Naive thymus-derived CD4-positive, alpha-beta T cell (primary cell): ENCODE data around the gene AEN. TPM values are rescaled to one million over a fixed set of nuclear protein-coding genes. Genes with fewer than 3 reads are reported as not detected.

Source experiments
- ATAC-seq: fragments of 150-1000 bp; cut with Tn5 transposase; 2 replicates; pipeline ENCODE4 v1.10.0; 2021; ENCODE audit warnings: mild to moderate bottlenecking, moderate library complexity
- CTCF ChIA-PET: fragments of 350-600 bp; sonication (Branson Sonifier 250); formaldehyde crosslinking; loops from one replicate; lab custom pipeline; 2021; ENCODE audit warnings: antibody characterized with exemption; lab: Charles Lee
- POLR2A ChIA-PET: fragments of 350-600 bp; sonication (Branson Sonifier 250); formaldehyde crosslinking; loops from one replicate; lab custom pipeline; 2021; ENCODE audit warnings: antibody characterized with exemption, inconsistent platforms; lab: Charles Lee
- DNase-seq, 9 donors: peaks; one replicate each; pipeline versions ENCODE4 v3.0.0 to v3.0.0-alpha.2; 2020 to 2022; ENCODE audit warnings: mixed read lengths in 1 of 9
- H3K27ac ChIP-seq: one replicate; pipeline ENCODE4 v1.7.0; 2013; ENCODE audit warnings: mild to moderate bottlenecking, low read depth, low read length, moderate library complexity
- H3K27me3 ChIP-seq, 2 donors: one replicate each; pipeline ENCODE4 v1.7.0; 2013; ENCODE audit warnings: low read length in 2 of 2, mild to moderate bottlenecking in 2 of 2, moderate library complexity in 2 of 2; ENCODE audit not compliant: control insufficient read depth in 2 of 2, insufficient read depth in 2 of 2
- H3K36me3 ChIP-seq, 3 experiments: 1 replicate in 2 of 3; 2 replicates in 1 of 3; pipeline ENCODE4 v1.7.0; 2013; ENCODE audit warnings: low read length in 3 of 3, mild to moderate bottlenecking in 3 of 3, moderate library complexity in 1 of 3; ENCODE audit not compliant: insufficient read depth in 3 of 3, control insufficient read depth in 2 of 3
- H3K4me1 ChIP-seq, 2 donors: one replicate each; pipeline ENCODE4 v1.7.0; 2013; ENCODE audit warnings: low read length in 2 of 2, mild to moderate bottlenecking in 2 of 2, moderate library complexity in 1 of 2; ENCODE audit not compliant: control insufficient read depth in 2 of 2, insufficient read depth in 2 of 2
- H3K4me3 ChIP-seq: 2 replicates; pipeline ENCODE4 v1.7.0; 2013; ENCODE audit warnings: mild to moderate bottlenecking, low read length
- H3K9me3 ChIP-seq, 3 experiments: 1 replicate in 2 of 3; 2 replicates in 1 of 3; pipeline ENCODE4 v1.7.0; 2013; ENCODE audit warnings: low read length in 3 of 3; ENCODE audit not compliant: control insufficient read depth in 2 of 3
- H3K27ac Mint-ChIP-seq, 9 donors: one replicate each; pipeline ENCODE4 v1.8.0; 2020 to 2022; ENCODE audit warnings: mixed read lengths in 9 of 9, mild to moderate bottlenecking in 8 of 9, moderate library complexity in 5 of 9, inconsistent platforms in 2 of 9
- H3K27me3 Mint-ChIP-seq, 5 donors: one replicate each; pipeline ENCODE4 v1.8.0; 2021 to 2022; ENCODE audit warnings: mixed read lengths in 5 of 5, mild to moderate bottlenecking in 1 of 5
- H3K36me3 Mint-ChIP-seq, 5 donors: one replicate each; pipeline ENCODE4 v1.8.0; 2020 to 2022; ENCODE audit warnings: mixed read lengths in 5 of 5, mild to moderate bottlenecking in 3 of 5, inconsistent platforms in 1 of 5
- H3K4me1 Mint-ChIP-seq, 7 donors: one replicate each; pipeline ENCODE4 v1.8.0; 2020 to 2022; ENCODE audit warnings: mixed read lengths in 7 of 7, mild to moderate bottlenecking in 3 of 7, inconsistent platforms in 1 of 7
- H3K4me3 Mint-ChIP-seq, 10 donors: one replicate each; pipeline ENCODE4 v1.8.0; 2020 to 2022; ENCODE audit warnings: mild to moderate bottlenecking in 10 of 10, mixed read lengths in 10 of 10, moderate library complexity in 6 of 10, inconsistent platforms in 2 of 10
- H3K9me3 Mint-ChIP-seq, 11 donors: one replicate each; pipeline ENCODE4 v1.8.0; 2020 to 2022; ENCODE audit warnings: mixed read lengths in 11 of 11, mild to moderate bottlenecking in 4 of 11, inconsistent platforms in 1 of 11, moderate library complexity in 1 of 11
- intact Hi-C, 2 donors: fragments of 100-400 bp; cut with micrococcal nuclease; formaldehyde crosslinking; loops; one replicate each; pipeline ENCODE4 v1.15.1; 2023
- polyA plus RNA-seq, 2 donors: library from polyadenylated mRNA; unstranded; fragments of 300-500 nt; fragmentation: Illumina TruSeq; gene quantifications; one replicate each; pipeline ENCODE4 v1.2.3, GENCODE V29; 2021
- total RNA-seq, 6 experiments: library from RNA in 5 of 6; stranded (reverse) in 5 of 6; gene quantifications; 1 replicate in 5 of 6; 2 replicates in 1 of 6; pipeline ENCODE4 v1.2.3 and lab custom pipeline; 2021 to 2026

Gene AEN
- total and polyA plus RNA-seq, 7 experiments from 2014 or later: 20.2 to 52.1 (median 31.7) TPM

DNA sequence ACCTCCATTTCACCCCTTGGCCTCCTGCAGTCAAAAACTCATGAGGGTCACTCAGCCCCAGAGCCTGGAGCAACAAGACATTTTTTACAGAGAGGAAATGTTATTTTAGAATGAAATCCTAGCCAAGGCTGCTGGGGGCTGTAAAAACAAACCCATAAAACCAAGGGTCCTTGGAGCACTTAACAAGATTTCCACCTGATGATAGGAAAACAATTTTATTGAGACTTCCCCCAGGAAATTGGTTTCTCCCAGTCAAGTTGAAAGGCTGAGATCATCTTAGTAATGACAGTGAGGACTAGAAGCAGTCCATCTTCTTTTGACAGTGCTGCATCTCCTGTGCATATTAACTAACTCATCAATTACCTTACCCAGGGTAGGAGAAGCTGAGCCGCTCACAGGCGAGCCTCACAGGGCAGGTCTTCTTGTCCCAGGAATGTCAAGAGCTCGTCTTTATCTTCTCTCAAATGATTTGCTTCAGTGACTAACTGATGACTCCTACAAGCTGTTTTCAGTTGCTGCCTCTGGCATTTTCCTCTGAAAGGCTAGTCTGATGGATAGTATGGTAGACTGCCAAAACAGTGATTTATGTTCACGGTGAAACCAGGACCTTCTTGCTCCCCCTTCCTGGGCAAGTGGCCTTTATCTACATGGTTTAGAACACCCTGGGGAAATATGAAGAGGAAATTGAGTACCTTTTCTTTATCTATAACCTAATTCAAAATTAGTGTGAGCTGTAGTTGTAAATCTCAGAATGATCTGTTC is 34.6 kb upstream of the AEN start:
- H3K27me3 ChIP-seq: no peaks in the 10 kb centered on the region
- Mint-ChIP-seq H3K9me3 (peaks cover 0 to 1% (median 0%) of the 10 kb centered on the region in 11 donors), H3K27ac (no peak overlapping the region), H3K4me3 (no peak overlapping the region), H3K4me1 (no peaks in the 10 kb centered on the region), H3K27me3 (peaks cover 0 to 22% (median 0%) of the 10 kb centered on the region in 5 donors), H3K36me3 (peaks cover 0 to 8% (median 0%) of the 10 kb centered on the region in 5 donors)
- no peaks in the 10 kb centered on the region for H3K4me1 ChIP-seq
- POLR2A ChIA-PET: interaction anchor here (0.6 kb wide), 1 partner anchor 65 kb away, joined by 5 read pairs; no protein-coding TSS in a partner anchor
- DNase-seq (no peak), ATAC-seq (no peak)
- no peak overlapping the region for H3K27ac ChIP-seq
- H3K9me3 ChIP-seq: no peaks in the 10 kb centered on the region
- no peak overlapping the region for H3K4me3 ChIP-seq
- no peaks in the 10 kb centered on the region for H3K36me3 ChIP-seq
- CTCF ChIA-PET: no interaction called here
- intact Hi-C loops: no loop called here

DNA sequence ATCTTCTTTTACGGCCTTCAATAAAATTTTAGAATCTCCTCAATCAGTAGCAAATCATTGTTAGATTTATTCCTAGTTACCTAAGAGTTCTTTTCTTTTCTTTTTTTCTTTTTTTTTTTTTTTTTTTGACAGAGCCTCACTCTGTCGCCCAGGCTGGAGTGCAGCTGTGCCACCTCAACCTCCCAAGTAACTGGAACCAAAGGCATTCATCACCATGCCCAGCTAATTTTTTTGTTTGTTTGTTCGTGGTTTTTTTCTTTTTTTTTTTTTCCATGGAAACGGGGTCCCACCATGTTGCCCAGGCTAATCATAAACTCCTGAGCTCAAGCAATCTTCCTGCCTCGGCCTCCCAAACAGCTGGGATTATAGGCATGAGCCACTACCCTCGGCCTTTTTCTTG is 30.4 kb upstream of the AEN start:
- intact Hi-C loops: no loop called here
- POLR2A ChIA-PET: no interaction called here
- H3K9me3 Mint-ChIP-seq: no peaks in the 10 kb centered on the region
- Histone ChIP-seq H3K27me3 (no peaks in the 10 kb centered on the region), H3K36me3 (no peaks in the 10 kb centered on the region), H3K4me3 (no peak overlapping the region), H3K27ac (no peak overlapping the region), H3K9me3 (no peaks in the 10 kb centered on the region), H3K4me1 (no peaks in the 10 kb centered on the region)
- H3K27me3 Mint-ChIP-seq: peaks cover 0 to 25% (median 3%) of the 10 kb centered on the region in 5 donors
- CTCF ChIA-PET: no interaction called here
- peaks cover 0 to 1% (median 0%) of the 10 kb centered on the region in 7 donors for H3K4me1 Mint-ChIP-seq
- H3K36me3 Mint-ChIP-seq: no peaks in the 10 kb centered on the region
- no peak overlapping the region for H3K4me3 Mint-ChIP-seq
- H3K27ac Mint-ChIP-seq: no peak overlapping the region
- DNase-seq (no peak), ATAC-seq (no peak)

DNA sequence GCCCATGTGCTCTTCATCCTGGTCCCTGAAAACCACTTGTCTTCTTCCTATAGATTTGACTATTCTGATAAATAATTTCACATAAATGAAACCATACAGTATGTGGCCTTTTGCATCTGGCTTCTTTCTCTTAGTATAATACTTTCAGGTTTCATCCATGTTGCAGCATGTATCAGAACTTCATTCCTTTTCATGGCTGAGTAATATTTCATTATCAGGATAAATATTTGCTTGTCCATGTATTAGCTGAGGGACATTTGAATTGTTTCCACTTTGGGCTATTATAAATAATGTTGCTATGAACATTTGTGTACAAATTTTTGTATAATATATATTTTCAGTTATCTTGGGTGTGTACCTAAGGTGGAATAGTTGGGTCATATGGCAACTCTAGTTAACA is 29.8 kb upstream of the AEN start:
- H3K4me3 Mint-ChIP-seq: no peak overlapping the region
- intact Hi-C loops: no loop called here

DNA sequence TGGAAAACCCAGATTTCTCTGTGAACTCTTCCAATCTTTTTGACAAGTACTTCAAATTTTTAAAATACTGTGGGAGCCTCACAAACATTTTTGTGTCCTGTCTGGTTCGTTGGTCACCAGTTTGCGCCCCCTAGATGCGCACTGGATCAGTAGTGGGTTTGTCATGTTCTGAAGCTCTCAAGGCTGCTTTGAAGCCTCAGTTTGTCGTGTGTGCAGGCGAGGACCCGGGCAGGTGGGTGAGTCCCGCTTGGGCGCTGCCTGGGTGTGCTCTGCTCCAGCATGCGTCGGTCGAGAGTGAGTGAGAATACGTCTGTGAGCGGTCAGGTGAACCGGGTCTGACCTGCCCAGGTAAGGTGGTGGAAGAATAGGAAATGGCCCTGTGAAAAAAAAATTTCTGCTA is 17.3 kb upstream of the AEN start:
- DNase-seq (no peak), ATAC-seq (no peak)
- peaks cover 0 to 33% (median 24%) of the 10 kb centered on the region in 7 donors for H3K4me1 Mint-ChIP-seq
- Histone ChIP-seq H3K9me3 (no peaks in the 10 kb centered on the region), H3K27ac (no peak overlapping the region), H3K36me3 (no peaks in the 10 kb centered on the region), H3K27me3 (peaks cover 0 to 18% of the 10 kb centered on the region in 2 donors), H3K4me1 (peaks cover 0 to 15% of the 10 kb centered on the region in 2 donors), H3K4me3 (no peak overlapping the region)
- peak overlapping the region in 1 of 9 donors; percentile 11 for H3K27ac Mint-ChIP-seq
- peak overlapping the region in 8 of 10 donors; percentile 2 to 65 (median 54) for H3K4me3 Mint-ChIP-seq
- intact Hi-C loops: loop anchor here in 1 of 2 donors (2.0 kb wide), 1 partner anchor 19 kb away; no protein-coding TSS in a partner anchor
- H3K36me3 Mint-ChIP-seq: peaks cover 0 to 11% (median 4%) of the 10 kb centered on the region in 5 donors
- H3K9me3 Mint-ChIP-seq: peaks cover 0 to 6% (median 0%) of the 10 kb centered on the region in 11 donors
- POLR2A ChIA-PET: no interaction called here
- H3K27me3 Mint-ChIP-seq: peaks cover 59 to 74% (median 64%) of the 10 kb centered on the region in 5 donors
- CTCF ChIA-PET: no interaction called here

More for the DNA sequence above, 29.8 kb upstream of the AEN start:
- ChIA-PET CTCF (interaction anchor here (0.6 kb wide), 1 partner anchor 74 kb away, joined by 3 read pairs; no protein-coding TSS in a partner anchor), POLR2A (no interaction called here)
- DNase-seq (no peak), ATAC-seq (no peak)
- Histone ChIP-seq H3K27ac (no peak overlapping the region), H3K9me3 (no peaks in the 10 kb centered on the region), H3K36me3 (no peaks in the 10 kb centered on the region), H3K27me3 (no peaks in the 10 kb centered on the region), H3K4me3 (no peak overlapping the region), H3K4me1 (no peaks in the 10 kb centered on the region)
- H3K27ac Mint-ChIP-seq: no peak overlapping the region
- H3K9me3 Mint-ChIP-seq: no peaks in the 10 kb centered on the region
- H3K4me1 Mint-ChIP-seq: peaks cover 0 to 3% (median 0%) of the 10 kb centered on the region in 7 donors
- no peaks in the 10 kb centered on the region for H3K36me3 Mint-ChIP-seq
- H3K27me3 Mint-ChIP-seq: peaks cover 0 to 19% (median 4%) of the 10 kb centered on the region in 5 donors

DNA sequence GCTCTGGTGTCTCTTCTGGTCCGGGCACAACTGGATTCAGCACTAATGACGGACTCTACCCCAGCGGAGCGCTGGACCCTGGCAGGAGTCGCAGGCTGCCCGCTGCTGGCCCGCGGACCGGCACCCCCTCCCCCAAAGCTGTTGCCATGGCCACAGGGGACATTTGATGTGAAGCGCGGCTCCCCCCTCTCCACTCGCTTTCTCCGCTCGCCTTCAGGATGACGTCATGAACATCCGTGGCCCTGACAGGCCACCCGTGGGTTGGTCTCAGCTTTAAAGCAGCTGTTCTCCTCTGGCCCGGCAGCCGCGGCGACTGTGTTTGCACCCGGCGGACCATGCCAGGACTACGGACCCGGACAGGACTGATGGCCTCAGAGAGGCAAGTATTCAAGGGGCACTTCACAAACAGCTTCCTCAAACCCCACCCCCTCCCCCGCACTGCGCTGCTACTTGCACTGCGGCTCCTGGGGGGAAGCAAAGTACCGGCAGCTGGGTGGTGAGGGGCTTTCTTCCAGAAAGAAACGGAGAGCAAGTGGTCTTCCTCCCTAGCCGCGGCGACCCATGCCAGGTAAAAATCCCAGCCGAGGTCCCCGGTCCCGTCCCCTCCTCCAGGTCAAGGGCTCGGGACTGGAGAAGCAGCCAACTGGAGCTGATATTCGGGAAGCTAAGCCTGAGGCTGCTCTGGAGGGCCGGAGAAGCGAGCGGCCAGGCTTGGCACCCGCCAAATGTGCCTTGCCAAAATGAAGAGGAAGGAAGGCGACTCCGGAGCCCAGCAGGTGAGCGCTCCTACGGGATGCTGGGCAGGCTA is 16.6 kb upstream of the AEN start:
- no peak for DNase-seq
- CTCF ChIA-PET: no interaction called here
- H3K27ac Mint-ChIP-seq: no peak overlapping the region

More for the DNA sequence above, 16.6 kb upstream of the AEN start:
- Histone ChIP-seq H3K9me3 (no peaks in the 10 kb centered on the region), H3K36me3 (no peaks in the 10 kb centered on the region), H3K4me1 (peaks cover 0 to 15% of the 10 kb centered on the region in 2 donors), H3K4me3 (no peak overlapping the region), H3K27me3 (peaks cover 0 to 16% of the 10 kb centered on the region in 2 donors), H3K27ac (no peak overlapping the region)
- Mint-ChIP-seq H3K4me1 (peaks cover 0 to 33% (median 24%) of the 10 kb centered on the region in 7 donors), H3K27me3 (peaks cover 66 to 79% (median 71%) of the 10 kb centered on the region in 5 donors), H3K9me3 (peaks cover 0 to 6% (median 0%) of the 10 kb centered on the region in 11 donors), H3K36me3 (peaks cover 0 to 15% (median 4%) of the 10 kb centered on the region in 5 donors), H3K4me3 (peak overlapping the region in 9 of 10 donors; percentile 12 to 70 (median 44))
- no peak for ATAC-seq
- intact Hi-C loops: loop anchor here in 1 of 2 donors (2.0 kb wide), 1 partner anchor 18 kb away; no protein-coding TSS in a partner anchor
- POLR2A ChIA-PET: no interaction called here
